ENCODE results near the gene CCDC154. TPM values are rescaled to one million over a fixed set of nuclear protein-coding genes. Genes with fewer than 3 reads are reported as not detected.

The CCDC154 gene
- total RNA-seq, 2 donors from 2014 or later: 1.9 to 2.2 TPM

- DNase-seq: no peak
- H3K27me3 ChIP-seq (ENCODE audit: control insufficient read depth, insufficient read depth, low read length, poor library complexity, severe bottlenecking): no peaks in the 10 kb centered on the region
- no peak for TF ChIP-seq CTCF (conservative IDR thresholded peaks at IDR 0.05)
- Mint-ChIP-seq H3K9me3 (no peaks in the 10 kb centered on the region), H3K27ac (no peak overlapping the region), H3K27me3 (ENCODE audit: insufficient read depth) (no peaks in the 10 kb centered on the region), H3K4me1 (no peaks in the 10 kb centered on the region), H3K36me3 (ENCODE audit: low read depth) (peaks cover 39% of the 10 kb centered on the region), H3K4me3 (no peak overlapping the region)
- H3K4me3 ChIP-seq (ENCODE audit: low read length): no peak overlapping the region
- H3K27ac ChIP-seq (ENCODE audit: low read depth, low read length): no peak overlapping the region
- H3K9ac ChIP-seq (ENCODE audit: extremely low read depth, low read length, poor library complexity, severe bottlenecking): no peak overlapping the region
- no peaks in the 10 kb centered on the region for H3K4me1 ChIP-seq (ENCODE audit: control insufficient read depth, insufficient read depth, low read length)
- H3K36me3 ChIP-seq (ENCODE audit: control insufficient read depth, insufficient read depth, low read length): no peaks in the 10 kb centered on the region
- 93 to 98% methylated on average over 5 to 7 of the region's 7 CpGs for WGBS, 2 experiments (ENCODE audit: insufficient coverage in 1 of 2, insufficient read length in 1 of 2)
- no peaks in the 10 kb centered on the region for H3K9me3 ChIP-seq (ENCODE audit: control insufficient read depth, low read length)
These were observed 54.6 kb downstream of the CCDC154 start for GRCh38 chr16:1389762-1390161.

GRCh38 chr16:1387331-1387730, 57.0 kb downstream of the CCDC154 start:
- TF ChIP-seq CTCF (conservative IDR thresholded peaks at IDR 0.05): no peak
- H3K4me1 ChIP-seq (ENCODE audit: control insufficient read depth, insufficient read depth, low read length): no peaks in the 10 kb centered on the region
- H3K36me3 ChIP-seq (ENCODE audit: control insufficient read depth, insufficient read depth, low read length): no peaks in the 10 kb centered on the region
- 85 to 90% methylated on average over 10 to 16 of the region's 16 CpGs for WGBS, 2 experiments (ENCODE audit: insufficient coverage in 1 of 2, insufficient read length in 1 of 2)
- H3K4me1 Mint-ChIP-seq: no peaks in the 10 kb centered on the region
- no peaks in the 10 kb centered on the region for H3K27me3 ChIP-seq (ENCODE audit: control insufficient read depth, insufficient read depth, low read length, poor library complexity, severe bottlenecking)
- no peak overlapping the region for H3K27ac ChIP-seq (ENCODE audit: low read depth, low read length)
- no peak overlapping the region for H3K9ac ChIP-seq (ENCODE audit: extremely low read depth, low read length, poor library complexity, severe bottlenecking)
- H3K4me3 ChIP-seq (ENCODE audit: low read length): no peak overlapping the region
- no peaks in the 10 kb centered on the region for H3K9me3 ChIP-seq (ENCODE audit: control insufficient read depth, low read length)
- no peak overlapping the region for H3K4me3 Mint-ChIP-seq
- no peaks in the 10 kb centered on the region for H3K27me3 Mint-ChIP-seq (ENCODE audit: insufficient read depth)
- no peak overlapping the region for H3K27ac Mint-ChIP-seq
- peaks cover 35% of the 10 kb centered on the region for H3K36me3 Mint-ChIP-seq (ENCODE audit: low read depth)
- H3K9me3 Mint-ChIP-seq: no peaks in the 10 kb centered on the region
- DNase-seq: no peak

GRCh38 chr16:1385232-1385631, 59.1 kb downstream of the CCDC154 start:
- H3K4me1 Mint-ChIP-seq: peaks cover under 1% of the 10 kb centered on the region
- TF ChIP-seq CTCF (conservative IDR thresholded peaks at IDR 0.05): no peak

More at GRCh38 chr16:1385232-1385631, 59.1 kb downstream of the CCDC154 start:
- Mint-ChIP-seq H3K36me3 (ENCODE audit: low read depth) (peaks cover 36% of the 10 kb centered on the region), H3K9me3 (no peaks in the 10 kb centered on the region), H3K27me3 (ENCODE audit: insufficient read depth) (no peaks in the 10 kb centered on the region), H3K27ac (no peak overlapping the region), H3K4me3 (no peak overlapping the region)
- H3K9ac ChIP-seq (ENCODE audit: extremely low read depth, low read length, poor library complexity, severe bottlenecking): no peak overlapping the region
- H3K4me1 ChIP-seq (ENCODE audit: control insufficient read depth, insufficient read depth, low read length): no peaks in the 10 kb centered on the region
- H3K4me3 ChIP-seq (ENCODE audit: low read length): no peak overlapping the region
- DNase-seq: no peak
- H3K27me3 ChIP-seq (ENCODE audit: control insufficient read depth, insufficient read depth, low read length, poor library complexity, severe bottlenecking): no peaks in the 10 kb centered on the region
- H3K36me3 ChIP-seq (ENCODE audit: control insufficient read depth, insufficient read depth, low read length): no peaks in the 10 kb centered on the region
- 95 to 96% methylated on average over 25 to 39 of the region's 39 CpGs for WGBS, 2 experiments (ENCODE audit: insufficient coverage in 1 of 2, insufficient read length in 1 of 2)
- no peaks in the 10 kb centered on the region for H3K9me3 ChIP-seq (ENCODE audit: control insufficient read depth, low read length)
- no peak overlapping the region for H3K27ac ChIP-seq (ENCODE audit: low read depth, low read length)

Other genes with a start within 250 kb of the CCDC154 start
- not detected for gene TPSG1, start 219.3 kb downstream of the CCDC154 start, total RNA-seq
- not detected for gene TPSB2, start 214.4 kb downstream of the CCDC154 start, total RNA-seq
- gene TPSAB1, start 203.9 kb downstream of the CCDC154 start, total RNA-seq: not detected
- gene TPSD1, start 188.5 kb downstream of the CCDC154 start, total RNA-seq: not detected
- 100 to 1,000 TPM; 250 to 294 TPM for gene UBE2I, start 134.9 kb downstream of the CCDC154 start, total RNA-seq
- 10 to 100 TPM; 25.0 to 43.5 TPM for gene BAIAP3, start 110.9 kb downstream of the CCDC154 start, total RNA-seq
- gene TSR3, start 92.7 kb downstream of the CCDC154 start, total RNA-seq: 10 to 100 TPM; 64.9 to 67.4 TPM
- 10 to 100 TPM; 34.0 to 38.4 TPM for gene GNPTG, start 92.6 kb downstream of the CCDC154 start, total RNA-seq
- 10 to 100 TPM; 46.4 to 48.3 TPM for gene UNKL, start 29.9 kb downstream of the CCDC154 start, total RNA-seq
- 10 to 100 TPM in 1 of 2 donors, 1 to 10 TPM in 1; 9.2 to 10.9 TPM for gene UQCC4, start 23.8 kb downstream of the CCDC154 start, total RNA-seq
- under 1 TPM; 0.51 to 0.79 TPM for gene PERCC1, start 13.5 kb downstream of the CCDC154 start, total RNA-seq
- gene CLCN7, start 30.5 kb upstream of the CCDC154 start, total RNA-seq: 10 to 100 TPM; 94.4 to 96.7 TPM
- not detected for gene PTX4, start 44.4 kb upstream of the CCDC154 start, total RNA-seq
- 10 to 100 TPM; 85.0 to 91.7 TPM for gene TELO2, start 48.8 kb upstream of the CCDC154 start, total RNA-seq
- not detected for gene TMEM204, start 89.1 kb upstream of the CCDC154 start, total RNA-seq
- 10 to 100 TPM; 43.0 to 58.9 TPM for gene IFT140, start 167.5 kb upstream of the CCDC154 start, total RNA-seq
- gene CRAMP1, start 167.8 kb upstream of the CCDC154 start, total RNA-seq: 10 to 100 TPM; 29.2 to 40.0 TPM
- 100 to 1,000 TPM; 161 to 168 TPM for gene JPT2, start 233.7 kb upstream of the CCDC154 start, total RNA-seq

All from endodermal cell (in vitro differentiated cells).